Muscle layer of duodenum (tissue), 2 donors: ENCODE measurements around the gene PLCG2.

ENCODE experiments used
- H3K27ac ChIP-seq: one replicate; pipeline ENCODE4 v1.7.0; 2013; ENCODE audit warnings: mild to moderate bottlenecking, low read length
- H3K27me3 ChIP-seq: one replicate; pipeline ENCODE4 v1.7.0; 2013; ENCODE audit warnings: low read depth, mild to moderate bottlenecking, control low read depth, low read length
- H3K36me3 ChIP-seq, 2 donors: one replicate each; pipeline ENCODE4 v1.7.0; 2013; ENCODE audit warnings: low read length in 2 of 2, control low read depth in 1 of 2, mild to moderate bottlenecking in 1 of 2; ENCODE audit not compliant: insufficient read depth in 2 of 2, control insufficient read depth in 1 of 2
- H3K4me1 ChIP-seq, 2 donors: one replicate each; pipeline ENCODE4 v1.7.0; 2013; ENCODE audit warnings: low read length in 2 of 2, mild to moderate bottlenecking in 2 of 2, control low read depth in 1 of 2, moderate library complexity in 1 of 2; ENCODE audit not compliant: insufficient read depth in 2 of 2, control insufficient read depth in 1 of 2
- H3K4me3 ChIP-seq, 2 donors: one replicate each; pipeline ENCODE4 v1.7.0; 2013; ENCODE audit warnings: low read length in 2 of 2, low read depth in 1 of 2, mild to moderate bottlenecking in 1 of 2
- H3K9me3 ChIP-seq, 2 donors: one replicate each; pipeline ENCODE4 v1.7.0; 2013; ENCODE audit warnings: low read length in 2 of 2, control low read depth in 1 of 2, mild to moderate bottlenecking in 1 of 2; ENCODE audit not compliant: control insufficient read depth in 1 of 2
- donor health status: healthy.

The PLCG2 gene

DNA sequence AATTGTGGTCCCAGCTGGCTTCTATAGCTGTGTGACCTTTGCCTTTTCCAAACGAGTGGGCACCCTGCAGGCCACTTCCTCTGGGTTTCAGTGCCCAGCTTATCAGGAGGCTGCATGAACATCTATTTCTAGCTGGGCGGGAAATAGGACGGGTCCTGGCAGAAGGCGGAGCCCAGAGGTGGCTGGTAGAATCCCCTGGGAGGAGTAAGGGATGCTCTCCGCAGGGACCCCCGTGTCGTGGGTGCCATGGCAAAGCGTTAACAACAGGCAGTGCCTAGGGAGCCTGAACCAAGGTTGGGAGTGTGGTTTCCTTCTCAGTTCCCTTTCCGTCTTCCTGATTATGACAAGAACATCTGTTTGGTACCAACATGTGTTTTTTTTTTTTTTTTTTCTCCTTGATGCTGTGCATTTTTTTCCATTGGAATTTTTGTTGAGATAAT is 58.2 kb downstream of the PLCG2 start:
- no peaks in the 10 kb centered on the region for H3K36me3 ChIP-seq
- H3K27me3 ChIP-seq = no peaks in the 10 kb centered on the region
- H3K27ac ChIP-seq = no peak overlapping the region
- H3K4me3 ChIP-seq = no peak overlapping the region
- no peaks in the 10 kb centered on the region for H3K9me3 ChIP-seq
- no peaks in the 10 kb centered on the region for H3K4me1 ChIP-seq

DNA sequence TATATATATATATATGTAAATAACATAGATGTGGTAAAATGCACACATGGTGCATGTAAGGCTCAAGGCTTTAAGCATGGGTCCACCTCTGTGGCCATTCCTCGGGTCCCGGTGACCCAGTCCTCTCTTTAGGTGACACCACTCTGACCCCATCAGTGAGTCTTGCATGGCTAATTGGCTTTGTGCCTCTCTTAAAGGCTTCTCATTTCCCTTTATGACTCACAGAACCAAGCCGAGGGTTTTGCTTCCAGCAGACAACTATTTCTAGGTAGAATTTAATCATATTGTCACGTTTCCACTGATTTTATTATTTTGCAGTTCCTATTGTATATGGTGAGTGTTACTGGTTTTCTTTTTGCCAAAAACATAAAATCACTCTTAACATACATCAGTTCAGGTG is 59.7 kb downstream of the PLCG2 start:
- no peaks in the 10 kb centered on the region for H3K4me1 ChIP-seq
- H3K27ac ChIP-seq = no peak overlapping the region

DNA sequence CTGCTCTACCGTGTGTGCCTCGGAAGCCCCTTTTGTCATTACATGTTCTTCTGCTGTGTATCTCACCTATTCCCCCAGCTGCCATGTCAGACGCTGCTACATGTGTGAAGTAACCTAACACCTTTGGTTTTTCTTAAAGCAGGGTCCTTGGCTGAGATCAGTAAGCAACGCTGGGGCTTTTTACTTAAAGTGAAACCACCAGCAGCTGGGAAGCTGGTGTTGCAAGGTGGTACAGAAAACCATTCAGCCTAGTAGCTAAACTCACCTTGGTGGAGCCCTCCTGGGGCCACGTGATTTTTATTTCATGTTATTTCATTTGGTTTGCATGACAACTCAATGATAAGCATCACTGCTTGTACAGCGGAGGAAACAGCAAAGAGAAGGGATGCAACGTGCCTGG is 62.6 kb downstream of the PLCG2 start:
- no peaks in the 10 kb centered on the region for H3K4me1 ChIP-seq
- H3K36me3 ChIP-seq = no peaks in the 10 kb centered on the region
- no peak overlapping the region for H3K4me3 ChIP-seq
- no peaks in the 10 kb centered on the region for H3K27me3 ChIP-seq
- peaks cover 0 to 2% of the 10 kb centered on the region in 2 donors for H3K9me3 ChIP-seq
- no peak overlapping the region for H3K27ac ChIP-seq

More for the DNA sequence above, 59.7 kb downstream of the PLCG2 start:
- Histone ChIP-seq H3K9me3 (no peaks in the 10 kb centered on the region), H3K36me3 (no peaks in the 10 kb centered on the region), H3K4me3 (no peak overlapping the region), H3K27me3 (no peaks in the 10 kb centered on the region)

DNA sequence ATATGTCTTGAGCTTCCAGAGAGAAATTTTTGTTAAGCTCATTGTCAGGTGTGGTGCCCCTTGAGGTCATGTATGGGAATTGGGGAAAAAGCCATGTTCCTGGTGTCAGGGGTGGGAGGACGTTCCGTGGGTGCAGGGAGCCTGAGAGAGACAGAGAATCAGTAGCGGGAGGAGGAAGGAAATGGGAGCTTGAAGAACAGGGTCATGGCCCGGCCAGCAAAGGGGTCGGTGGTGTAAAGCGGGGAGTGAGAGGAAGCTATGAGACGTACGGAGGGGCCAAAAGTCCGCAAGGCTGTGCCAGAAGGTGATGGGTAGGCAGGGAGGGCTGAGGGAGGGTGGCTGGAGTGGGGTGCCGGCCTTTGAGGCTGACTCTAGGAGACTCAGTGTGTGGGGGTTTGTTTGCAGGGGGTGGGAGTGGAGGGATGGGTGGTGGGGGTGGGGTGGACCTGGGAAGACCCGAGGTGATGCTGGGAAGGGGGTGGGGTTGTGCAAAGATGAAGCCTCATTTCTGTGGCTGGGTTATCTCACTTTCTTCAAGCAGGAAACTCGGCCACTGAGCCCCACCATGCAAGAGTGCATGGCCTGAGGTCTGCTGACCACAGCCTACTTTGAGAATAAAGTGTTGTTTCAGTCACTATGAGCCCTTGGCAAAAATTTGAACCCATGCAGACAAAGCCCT is 63.6 kb downstream of the PLCG2 start:
- Histone ChIP-seq H3K4me3 (no peak overlapping the region), H3K27ac (no peak overlapping the region)

DNA sequence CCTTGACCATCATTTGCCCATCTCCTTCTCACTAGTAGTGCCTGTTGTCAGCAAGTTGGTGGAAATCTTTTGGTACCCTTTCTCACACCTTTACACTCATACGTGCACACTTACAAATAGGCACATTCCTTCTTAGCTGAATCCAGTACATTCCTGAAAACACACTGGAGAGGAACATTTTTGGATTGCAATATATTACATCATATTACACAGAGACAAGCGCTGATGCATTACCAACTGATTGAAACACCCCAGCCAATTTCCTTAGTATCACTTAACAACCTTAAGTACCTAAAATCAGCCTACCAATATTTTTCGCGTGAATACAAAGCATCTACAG is 64.1 kb downstream of the PLCG2 start:
- no peaks in the 10 kb centered on the region for H3K4me1 ChIP-seq
- no peak overlapping the region for H3K27ac ChIP-seq
- peaks cover 0 to 2% of the 10 kb centered on the region in 2 donors for H3K9me3 ChIP-seq
- H3K27me3 ChIP-seq = no peaks in the 10 kb centered on the region
- no peaks in the 10 kb centered on the region for H3K36me3 ChIP-seq
- no peak overlapping the region for H3K4me3 ChIP-seq

More for the DNA sequence above, 63.6 kb downstream of the PLCG2 start:
- H3K27me3 ChIP-seq = no peaks in the 10 kb centered on the region
- no peaks in the 10 kb centered on the region for H3K4me1 ChIP-seq
- peaks cover 0 to 2% of the 10 kb centered on the region in 2 donors for H3K9me3 ChIP-seq
- no peaks in the 10 kb centered on the region for H3K36me3 ChIP-seq

DNA sequence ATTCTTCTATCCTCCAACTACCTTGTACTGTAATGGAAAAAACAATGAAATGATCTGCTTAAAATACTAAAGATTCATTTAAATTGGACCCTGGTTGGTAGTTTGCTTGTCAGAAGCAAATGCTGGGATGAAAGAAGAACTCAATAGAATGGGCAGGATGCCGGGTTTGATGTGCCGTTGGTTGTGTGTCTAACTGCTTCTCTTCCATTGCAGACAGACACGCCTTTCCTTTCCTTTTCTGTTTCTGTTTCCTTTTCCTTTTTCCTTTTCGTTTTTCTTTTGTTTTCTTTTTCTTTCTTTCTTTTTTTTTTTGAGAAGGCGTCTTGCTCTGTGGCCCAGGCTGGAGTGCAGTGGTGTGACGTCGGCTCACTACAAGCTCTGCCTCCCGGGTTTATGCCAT is 64.6 kb downstream of the PLCG2 start:
- Histone ChIP-seq H3K9me3 (peaks cover 0 to 2% of the 10 kb centered on the region in 2 donors), H3K27ac (no peak overlapping the region)

DNA sequence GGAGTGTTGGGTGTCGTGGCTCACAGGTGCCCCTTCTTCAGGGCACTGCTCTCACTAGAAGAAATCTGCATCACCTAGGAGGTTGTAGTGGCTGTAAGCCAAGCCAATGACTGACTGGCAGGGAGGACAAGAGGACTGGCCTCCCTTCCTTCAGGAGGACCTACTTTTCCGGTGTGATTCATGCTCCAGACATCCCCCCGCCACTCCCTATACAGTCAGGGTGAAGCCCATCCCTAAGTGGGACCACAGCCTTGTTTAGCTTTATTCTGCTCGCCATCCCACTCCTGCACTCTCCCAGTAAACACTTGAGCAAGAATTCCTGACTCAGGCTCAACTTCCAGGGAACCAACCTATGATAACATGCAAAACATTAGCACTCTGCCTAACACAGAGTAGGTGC is 67.0 kb downstream of the PLCG2 start:
- H3K4me3 ChIP-seq = no peak overlapping the region
- H3K9me3 ChIP-seq = peaks cover 0 to 2% of the 10 kb centered on the region in 2 donors
- H3K4me1 ChIP-seq = no peaks in the 10 kb centered on the region
- no peaks in the 10 kb centered on the region for H3K27me3 ChIP-seq
- H3K36me3 ChIP-seq = no peaks in the 10 kb centered on the region
- no peak overlapping the region for H3K27ac ChIP-seq

More for the DNA sequence above, 64.6 kb downstream of the PLCG2 start:
- H3K27me3 ChIP-seq = no peaks in the 10 kb centered on the region
- H3K36me3 ChIP-seq = no peaks in the 10 kb centered on the region
- no peak overlapping the region for H3K4me3 ChIP-seq
- no peaks in the 10 kb centered on the region for H3K4me1 ChIP-seq

DNA sequence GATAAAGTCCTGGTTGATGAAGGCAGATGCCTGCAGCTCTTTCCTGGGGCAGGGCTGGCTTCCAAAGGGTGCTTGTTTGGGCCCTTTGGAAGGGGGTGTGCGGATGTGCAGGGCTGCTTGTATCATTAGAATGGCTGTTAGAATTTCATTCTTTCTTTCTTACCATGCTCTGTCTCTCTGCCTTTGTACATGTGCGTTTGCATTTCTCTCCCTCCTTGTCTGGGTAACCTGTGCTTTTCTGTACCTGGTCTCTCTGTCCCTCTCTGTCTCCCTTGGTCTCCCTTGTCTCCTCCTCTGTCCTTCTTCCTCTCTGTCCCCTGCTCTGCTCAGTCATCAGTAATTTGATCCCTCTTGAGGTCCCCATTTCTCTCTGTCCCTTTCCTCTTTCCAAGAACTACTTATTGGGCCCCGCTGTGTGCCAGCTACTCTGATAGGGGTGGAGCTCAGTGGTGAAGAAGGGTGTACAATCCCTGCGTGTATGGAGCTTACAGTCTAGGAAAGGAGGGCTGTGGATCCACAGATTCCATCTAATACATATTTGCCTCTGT is 69.3 kb downstream of the PLCG2 start:
- Histone ChIP-seq H3K9me3 (peaks cover 0 to 2% of the 10 kb centered on the region in 2 donors), H3K4me3 (no peak overlapping the region), H3K27ac (no peak overlapping the region), H3K4me1 (no peaks in the 10 kb centered on the region), H3K27me3 (no peaks in the 10 kb centered on the region), H3K36me3 (no peaks in the 10 kb centered on the region)

DNA sequence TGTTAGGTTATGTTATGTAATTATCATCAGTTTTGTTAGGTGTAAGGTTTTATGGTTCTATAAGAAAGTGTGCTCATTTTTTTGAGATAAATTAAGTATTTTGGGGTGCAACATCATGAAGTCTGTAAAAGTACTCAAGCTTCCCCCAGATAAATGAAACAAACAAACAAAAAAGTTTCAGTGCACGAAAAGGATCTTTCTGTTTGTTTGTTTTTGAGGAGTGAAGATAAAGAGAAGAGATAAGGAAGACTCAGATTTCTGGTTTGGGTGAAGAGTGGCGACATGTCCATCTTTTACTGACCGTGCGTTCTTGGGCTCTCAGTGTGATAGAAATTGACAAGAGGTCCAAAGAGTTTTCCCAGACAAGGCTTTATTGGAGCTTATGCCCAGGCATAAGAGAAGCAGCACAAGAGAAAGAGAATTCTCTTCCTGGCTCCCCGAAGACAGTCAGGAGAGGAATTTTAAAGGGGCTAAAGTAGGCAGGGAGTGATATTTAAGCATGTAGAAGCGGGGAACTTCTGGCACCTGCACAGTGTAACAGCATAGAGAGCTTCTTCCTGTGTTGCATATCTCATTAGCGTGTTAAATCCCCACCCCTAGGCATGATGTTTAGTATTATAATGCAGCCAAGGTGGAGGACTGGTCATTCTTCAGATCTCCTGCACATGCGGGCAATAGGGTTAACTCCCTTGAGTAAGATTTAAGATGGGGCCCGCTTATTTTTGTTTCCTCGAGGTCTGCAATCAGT is 71.3 kb downstream of the PLCG2 start:
- H3K9me3 ChIP-seq = peaks cover 0 to 2% of the 10 kb centered on the region in 2 donors
- H3K4me1 ChIP-seq = no peaks in the 10 kb centered on the region
- no peak overlapping the region for H3K4me3 ChIP-seq
- H3K27ac ChIP-seq = no peak overlapping the region
- no peaks in the 10 kb centered on the region for H3K27me3 ChIP-seq
- no peaks in the 10 kb centered on the region for H3K36me3 ChIP-seq

DNA sequence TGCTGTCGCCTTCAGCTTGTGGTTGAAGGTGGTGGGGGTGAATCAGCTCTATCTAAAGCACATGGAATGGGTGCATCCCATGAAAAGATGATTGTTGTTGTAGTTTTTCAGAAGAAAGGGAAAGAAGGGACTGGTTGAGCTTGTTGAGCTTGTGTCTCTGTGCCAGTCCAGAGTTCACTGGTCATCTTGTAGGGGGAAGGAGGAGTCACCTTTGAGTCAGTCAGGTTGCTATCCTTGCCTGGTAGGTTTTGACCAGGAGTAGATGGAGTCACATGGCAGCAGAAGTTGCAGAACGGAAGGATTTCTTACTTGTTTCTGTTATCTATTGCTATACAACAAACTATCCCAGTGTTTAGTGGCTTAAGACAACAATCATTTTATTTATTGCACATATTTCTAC is 73.3 kb downstream of the PLCG2 start:
- H3K27ac ChIP-seq = no peak overlapping the region
- H3K4me1 ChIP-seq = no peaks in the 10 kb centered on the region
- H3K27me3 ChIP-seq = no peaks in the 10 kb centered on the region
- no peaks in the 10 kb centered on the region for H3K9me3 ChIP-seq
- no peak overlapping the region for H3K4me3 ChIP-seq
- H3K36me3 ChIP-seq = peaks cover 0 to 4% of the 10 kb centered on the region in 2 donors

DNA sequence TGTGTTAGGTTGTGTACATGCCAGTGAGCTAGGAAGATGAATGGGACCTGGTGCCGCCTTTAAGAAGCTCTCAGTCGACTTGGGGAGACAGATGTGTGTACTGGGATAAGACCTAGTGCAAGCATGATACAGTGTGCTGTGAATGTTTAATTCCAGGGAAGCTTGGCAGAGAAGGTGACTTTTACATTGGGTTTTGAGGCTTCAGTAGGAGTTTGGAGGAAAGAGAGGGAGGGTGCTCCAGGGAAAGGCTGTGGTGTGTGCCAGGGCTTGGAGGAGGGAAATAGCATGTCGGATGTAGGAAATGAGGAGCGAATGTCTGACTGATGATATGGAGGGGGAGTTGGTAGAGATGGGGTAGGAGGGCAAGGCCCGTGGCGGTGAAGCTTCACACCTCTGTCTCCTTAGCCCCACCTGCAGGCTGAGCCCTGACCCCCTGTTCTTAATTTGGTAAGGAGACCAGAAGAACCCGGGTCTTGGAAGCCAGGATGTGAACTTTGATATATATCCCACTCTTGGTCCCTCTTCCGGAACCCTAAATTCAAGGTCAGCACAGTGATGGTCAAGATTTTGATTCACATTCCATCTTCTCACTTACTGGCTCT is 76.6 kb downstream of the PLCG2 start:
- H3K27me3 ChIP-seq = no peaks in the 10 kb centered on the region
- no peaks in the 10 kb centered on the region for H3K9me3 ChIP-seq
- H3K27ac ChIP-seq = no peak overlapping the region
- no peak overlapping the region for H3K4me3 ChIP-seq
- H3K36me3 ChIP-seq = peaks cover 0 to 4% of the 10 kb centered on the region in 2 donors
- H3K4me1 ChIP-seq = no peaks in the 10 kb centered on the region
